OCI-LY1 (cell line): ENCODE measurements around the gene KIF22.

Experiments
- CTCF ChIP-seq: fragments of 200-600 bp; sonication (generic), shearing (Covaris generic); IDR thresholded peaks from 2 replicates; pipeline ENCODE4 v1.5.1; 2017; ENCODE audit warnings: mild to moderate bottlenecking, antibody characterized with exemption, low read length, moderate library complexity, mixed read lengths
- EZH2 ChIP-seq: fragments of 200-600 bp; sonication (generic), shearing (Covaris generic); IDR thresholded peaks from 2 replicates; pipeline ENCODE4 v1.8.0; 2017; ENCODE audit warnings: borderline replicate concordance, mixed run types, mild to moderate bottlenecking, antibody characterized with exemption, low read length, moderate library complexity, mixed read lengths

DNA sequence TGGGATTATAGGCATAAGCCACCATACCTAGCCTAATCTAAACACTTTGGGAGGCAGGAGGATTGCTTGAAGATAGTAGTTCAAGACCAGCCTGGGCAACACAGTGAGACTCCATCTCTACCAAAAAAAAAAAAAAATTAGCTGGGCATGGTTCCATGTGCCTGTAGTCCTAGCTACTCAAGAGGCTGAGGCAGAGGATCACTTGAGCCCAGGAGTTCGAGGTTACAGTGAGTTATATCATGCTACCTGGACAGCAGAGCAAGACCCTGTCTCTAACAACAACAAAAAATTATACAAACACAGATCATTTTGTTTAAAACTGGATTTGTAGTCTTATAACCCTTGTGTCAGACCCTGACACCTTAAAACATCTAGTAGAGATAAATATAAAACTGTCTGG lies 37.0 kb upstream of the KIF22 start:
- TF ChIP-seq CTCF (no peak), EZH2 (no peak)
